Cardiac fibroblast (primary cell): Measurements from ENCODE around the gene PRR15L.

ENCODE experiments used
- DNase-seq, 2 donors: peaks; one replicate each; pipeline versions ENCODE4 v3.0.0 to v3.0.0-alpha.2; 2010; ENCODE audit warnings: low read depth in 2 of 2
- H3K4me3 ChIP-seq, 2 donors: replicated peaks in 1 of 2; 1 replicate in 1 of 2; 2 replicates in 1 of 2; pipeline ENCODE4 v1.5.1; 2011; ENCODE audit warnings: low read depth in 2 of 2, low read length in 2 of 2, mild to moderate bottlenecking in 2 of 2, moderate library complexity in 1 of 2
- TF ChIP-seq, protein P1 (sequence below): IDR thresholded peaks from one replicate; pipeline ENCODE4 v1.5.1; 2011; ENCODE audit warnings: low read depth, mild to moderate bottlenecking, low read length, inconsistent platforms

PRR15L gene

DNA sequence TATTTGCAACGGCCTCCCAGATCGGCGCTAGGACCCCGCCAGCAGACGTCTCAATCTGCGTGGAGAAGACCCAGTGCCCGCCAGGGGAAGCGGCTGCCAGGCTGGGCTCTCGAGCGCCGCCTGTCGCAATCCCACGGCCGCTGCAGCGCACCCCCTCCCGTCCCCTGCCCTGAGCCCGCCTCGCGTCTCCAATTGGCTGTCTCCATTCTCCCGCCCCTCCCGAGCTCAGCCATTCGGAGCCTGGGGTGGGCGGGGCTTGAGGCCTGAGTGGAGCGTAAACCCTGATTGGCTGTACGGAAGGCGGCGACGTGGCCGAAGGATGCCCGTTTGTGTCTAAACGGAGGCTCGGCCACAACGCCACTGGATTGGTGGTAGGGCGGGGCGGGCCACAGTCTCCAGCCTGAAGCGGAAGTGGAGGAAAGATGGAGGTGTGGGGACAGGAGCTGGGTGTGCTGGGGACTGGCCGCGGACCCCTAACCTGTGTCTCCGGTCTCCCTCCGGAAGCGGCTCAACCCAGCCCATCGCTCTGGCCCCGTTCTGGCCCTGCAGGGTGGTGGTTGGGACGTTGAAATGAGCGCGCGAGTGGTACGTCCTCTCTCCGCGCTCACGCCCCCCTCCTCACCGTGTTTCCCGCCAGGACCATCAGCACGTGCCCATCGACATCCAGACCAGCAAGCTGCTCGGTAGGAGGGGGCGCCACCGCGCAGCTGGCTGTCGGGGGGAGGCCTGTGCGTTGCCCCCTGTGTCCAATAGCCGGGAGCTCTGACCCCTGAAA is 13.2 kb upstream of the PRR15L start, which contains the start of gene CDK5RAP3:
TSS of gene CDK5RAP3 (plus strand) at position 389 of the 775 bp plus-strand sequence. CDS start at position 423, 34 bp downstream.
- TF ChIP-seq, protein P1, sequence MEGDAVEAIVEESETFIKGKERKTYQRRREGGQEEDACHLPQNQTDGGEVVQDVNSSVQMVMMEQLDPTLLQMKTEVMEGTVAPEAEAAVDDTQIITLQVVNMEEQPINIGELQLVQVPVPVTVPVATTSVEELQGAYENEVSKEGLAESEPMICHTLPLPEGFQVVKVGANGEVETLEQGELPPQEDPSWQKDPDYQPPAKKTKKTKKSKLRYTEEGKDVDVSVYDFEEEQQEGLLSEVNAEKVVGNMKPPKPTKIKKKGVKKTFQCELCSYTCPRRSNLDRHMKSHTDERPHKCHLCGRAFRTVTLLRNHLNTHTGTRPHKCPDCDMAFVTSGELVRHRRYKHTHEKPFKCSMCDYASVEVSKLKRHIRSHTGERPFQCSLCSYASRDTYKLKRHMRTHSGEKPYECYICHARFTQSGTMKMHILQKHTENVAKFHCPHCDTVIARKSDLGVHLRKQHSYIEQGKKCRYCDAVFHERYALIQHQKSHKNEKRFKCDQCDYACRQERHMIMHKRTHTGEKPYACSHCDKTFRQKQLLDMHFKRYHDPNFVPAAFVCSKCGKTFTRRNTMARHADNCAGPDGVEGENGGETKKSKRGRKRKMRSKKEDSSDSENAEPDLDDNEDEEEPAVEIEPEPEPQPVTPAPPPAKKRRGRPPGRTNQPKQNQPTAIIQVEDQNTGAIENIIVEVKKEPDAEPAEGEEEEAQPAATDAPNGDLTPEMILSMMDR: peak; percentile 90
- peak; percentile 99 for DNase-seq
- H3K4me3 ChIP-seq: peak within 1 kb of the TSS; percentile 98

DNA sequence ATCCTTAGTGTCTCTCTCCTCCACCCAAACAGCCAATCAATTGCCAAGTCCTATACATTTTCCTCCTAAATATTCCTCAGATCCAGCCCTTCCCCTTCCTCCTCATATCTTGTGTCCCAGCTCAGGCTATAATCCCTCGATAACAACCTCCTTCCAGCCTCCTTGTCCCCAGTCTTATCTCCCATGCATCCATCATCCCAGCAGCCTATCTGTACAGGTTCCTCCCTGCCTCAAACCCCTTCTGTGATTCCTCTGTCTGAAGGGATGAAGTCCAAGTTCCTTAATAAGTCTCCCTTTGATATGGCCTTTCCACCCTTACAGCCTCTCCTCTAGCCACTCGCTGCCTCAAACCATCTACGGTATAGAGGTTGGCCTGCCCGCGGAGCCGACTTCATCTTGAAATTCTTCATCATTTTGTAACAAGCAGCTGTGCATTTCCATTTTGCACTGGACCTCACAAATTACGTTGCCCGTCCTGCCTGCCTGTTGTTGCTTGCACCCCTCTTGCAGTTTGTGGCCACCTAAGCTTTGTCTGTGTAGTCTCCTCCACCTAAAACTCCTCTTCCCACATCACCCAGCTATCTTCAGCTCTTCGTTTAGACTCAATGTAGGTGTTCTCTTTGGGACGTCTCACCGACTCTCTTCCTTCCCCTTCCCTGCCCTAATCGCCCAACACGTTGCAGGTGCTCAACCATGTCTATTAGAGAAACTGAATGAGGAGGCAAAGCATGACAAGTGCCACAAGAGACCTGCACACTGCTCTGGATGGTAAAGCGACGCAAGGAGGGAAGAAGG is 12.4 kb upstream of the PRR15L start:
- peak overlapping the region in 1 of 2 donors; percentile 33 for H3K4me3 ChIP-seq
- no peak for DNase-seq
- TF ChIP-seq, protein P1: no peak

DNA sequence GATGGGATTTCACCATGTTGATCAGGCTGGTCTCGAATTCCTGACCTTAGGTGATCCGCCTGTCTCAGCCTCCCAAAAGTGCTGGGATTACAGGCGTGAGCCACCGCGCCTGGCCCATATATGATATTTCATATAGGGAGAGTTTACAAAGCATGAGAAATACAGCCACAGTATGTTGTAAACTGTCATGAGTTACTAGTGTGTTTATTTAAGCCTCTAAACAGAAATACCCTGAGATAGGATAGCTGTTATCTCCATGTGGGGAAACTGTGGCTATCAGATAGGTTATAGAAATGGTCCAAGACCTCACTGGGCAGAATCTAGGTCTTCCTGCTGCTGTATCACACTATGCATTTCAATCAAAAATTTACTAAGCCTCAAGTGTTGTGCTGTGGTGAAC is 11.2 kb upstream of the PRR15L start:
- DNase-seq: no peak
- TF ChIP-seq, protein P1: no peak
- no peak overlapping the region for H3K4me3 ChIP-seq

DNA sequence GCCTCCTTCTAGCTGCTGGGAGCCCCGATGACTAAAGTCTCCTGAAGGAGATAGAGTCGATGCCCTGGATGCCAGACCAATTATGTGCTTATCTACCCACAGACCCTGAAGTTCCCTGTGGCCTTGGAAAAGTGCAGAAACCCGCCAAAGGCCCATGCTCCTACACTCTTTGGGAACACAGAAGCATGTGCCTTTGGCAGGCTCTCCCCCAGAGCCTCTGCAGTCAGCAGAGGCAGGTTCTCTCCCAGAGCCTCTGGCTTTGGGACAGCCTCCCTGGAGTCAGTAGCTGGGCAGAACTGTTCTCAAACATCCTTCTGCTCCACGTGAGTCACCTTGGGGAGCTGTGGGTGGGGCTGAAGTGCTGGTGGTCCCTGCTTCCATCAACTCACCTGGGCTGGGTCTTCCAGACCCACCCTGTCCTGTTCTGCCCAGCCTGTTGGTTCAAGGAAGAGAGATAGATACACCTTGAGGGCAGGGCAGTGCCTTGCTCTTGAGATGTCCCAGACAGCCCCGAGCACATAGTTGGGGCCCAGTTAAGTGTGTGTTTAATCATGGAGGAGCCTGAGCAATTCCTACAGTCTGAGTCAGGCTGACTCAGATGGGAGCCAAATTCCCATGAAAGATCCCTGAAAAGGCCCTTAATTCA is 10.0 kb upstream of the PRR15L start:
- DNase-seq: peak; percentile 66 to 90
- TF ChIP-seq, protein P1: no peak
- H3K4me3 ChIP-seq: no peak overlapping the region

DNA sequence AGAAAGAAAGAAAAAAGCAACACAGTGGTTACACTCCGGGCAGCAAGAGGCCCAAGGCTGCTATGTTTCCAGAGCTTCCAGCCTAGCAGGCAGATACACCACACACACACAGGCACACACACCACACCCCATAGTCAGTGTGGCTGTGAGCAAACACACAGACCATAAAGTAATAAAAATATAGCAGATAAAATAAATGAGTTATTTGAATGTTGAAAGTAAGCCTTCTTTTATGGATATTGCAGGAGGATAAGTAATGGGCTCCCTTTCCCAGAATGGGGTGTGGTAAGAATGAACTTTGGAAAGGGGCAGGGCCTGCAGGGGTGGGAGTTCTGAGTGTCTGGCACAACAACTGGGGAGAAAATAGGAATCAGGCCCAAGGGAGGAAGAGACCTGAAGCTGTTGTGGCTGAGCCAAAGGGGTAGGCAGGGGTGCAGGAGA is 8.4 kb upstream of the PRR15L start:
- H3K4me3 ChIP-seq: no peak overlapping the region
- peak in 1 of 2 donors; percentile 35 for DNase-seq

DNA sequence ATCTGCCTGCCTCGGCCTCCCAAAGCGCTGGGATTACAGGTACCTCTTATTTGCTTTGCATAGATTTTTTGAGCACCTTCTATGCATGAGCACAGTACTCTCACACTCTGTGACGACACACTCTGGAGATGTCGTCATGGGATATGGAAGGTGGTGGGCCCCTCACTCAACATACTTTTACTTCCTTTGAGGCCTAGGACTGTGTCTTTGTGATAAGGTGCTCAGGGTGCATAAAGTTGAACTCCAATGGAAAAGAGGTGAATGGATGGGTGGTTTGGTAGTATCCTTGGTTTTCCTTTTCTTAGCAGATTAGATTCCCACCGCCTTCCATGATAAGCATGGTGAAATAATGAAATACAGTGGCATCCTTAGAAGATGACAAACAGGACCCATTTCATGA is 7.2 kb upstream of the PRR15L start:
- H3K4me3 ChIP-seq: no peak overlapping the region
- no peak for DNase-seq
- TF ChIP-seq, protein P1: no peak

More for the DNA sequence above, 8.4 kb upstream of the PRR15L start:
- TF ChIP-seq, protein P1: no peak
